Psoas muscle (tissue), 8 donors: ENCODE data around the gene LPP. TPM values are rescaled to one million over a fixed set of nuclear protein-coding genes. Genes with fewer than 3 reads are reported as not detected.

Experiments
- ATAC-seq, 4 donors: fragments of 200-7000 bp; cut with Tn5 transposase; one replicate each; pipeline ENCODE4 v1.9.1; 2020; ENCODE audit warnings: moderate library complexity in 3 of 4, mild to moderate bottlenecking in 2 of 4
- DNase-seq, 2 donors: peaks; one replicate each; pipeline ENCODE4 v3.0.0-alpha.2; 2020
- H3K27ac ChIP-seq: fragments of 200-600 bp; one replicate; pipeline ENCODE4 v1.8.0; 2022
- H3K27me3 ChIP-seq, 3 donors: fragments of 200-600 bp in 1 of 3; one replicate each; pipeline versions ENCODE4 v1.6.1 to v1.8.0; 2013 to 2022; ENCODE audit warnings: low read length in 2 of 3, mild to moderate bottlenecking in 2 of 3, moderate library complexity in 1 of 3; ENCODE audit not compliant: insufficient read depth in 3 of 3
- H3K36me3 ChIP-seq, 2 donors: fragments of 200-600 bp in 1 of 2; one replicate each; pipeline versions ENCODE4 v1.6.1 to v1.8.0; 2013 to 2022; ENCODE audit warnings: low read depth in 1 of 2, mild to moderate bottlenecking in 1 of 2, moderate library complexity in 1 of 2; ENCODE audit not compliant: insufficient read depth in 1 of 2
- H3K4me1 ChIP-seq: fragments of 200-600 bp; one replicate; pipeline ENCODE4 v1.8.0; 2022
- H3K4me3 ChIP-seq: fragments of 200-600 bp; one replicate; pipeline ENCODE4 v1.8.0; 2022; ENCODE audit warnings: mild to moderate bottlenecking
- H3K9me3 ChIP-seq: fragments of 200-600 bp; one replicate; pipeline ENCODE4 v1.8.0; 2022
- CTCF ChIP-seq: fragments of 200-600 bp; IDR thresholded peaks from one replicate; pipeline ENCODE4 v1.8.0; 2022; ENCODE audit warnings: antibody characterized with exemption
- WGBS, 3 donors: extraction: QIAGEN DNeasy Blood & Tissue Kit; methylation state at CpG; one replicate each; pipeline versions ENCODE4 v1.1.6 to v1.1.7; 2013; 5-methylcytosine and 5-hydroxymethylcytosine counted together
- intact Hi-C, 2 donors: fragments of 100-400 bp; cut with DNase I; formaldehyde crosslinking; loops; one replicate each; pipeline versions ENCODE4 v1.11.0 to v1.14.2; 2022
- polyA plus RNA-seq, 3 donors: library from polyadenylated mRNA; stranded (reverse); fragments of 200-250 nt; gene quantifications; one replicate each; pipeline ENCODE4 v1.2.3, GENCODE V29; 2013
- total RNA-seq, 4 donors: library from RNA; stranded (reverse); fragmentation: NEBNext Ultra II Directional in 2 of 4; extraction: Animal tissue kit (Norgen Biotek cat#: 25700) in 2 of 4; gene quantifications; one replicate each; pipeline versions ENCODE4 v1.2.1 to v1.2.4, GENCODE V29; 2021 to 2023
- donor health status: healthy with polysubstance abuse.
- donor health status: DM: no; HTN: no; CAD: no; lungs with moderate emphysema.
- donor health status: Bipolar disorder and iron deficiency.
- donor health status: healthy.
- donor health status: DM: yes; HTN: yes; CAD: no.
- donor health status: DM: no; HTN: no; CAD: no.
- donor health status: DM: no; HTN: no; CAD: no.
- donor health status: DM: yes; HTN: yes; CAD: no.

LPP gene
- total and polyA plus RNA-seq, 7 donors: 2.6 to 80.3 (median 42.8) TPM

- intact Hi-C loops: loop anchor here in 1 of 2 donors (2.0 kb wide), 1 partner anchor 476 kb away; the partner anchor contains the start of gene BCL6
- no peak for TF ChIP-seq CTCF
These were observed 67.2 kb downstream of the LPP start for GRCh38 chr3:188220988-188221818.

GRCh38 chr3:188223936-188224335 is 70.0 kb downstream of the LPP start:
- Histone ChIP-seq H3K9me3 (no peaks in the 10 kb centered on the region), H3K4me1 (peaks cover 58% of the 10 kb centered on the region), H3K27me3 (no peaks in the 10 kb centered on the region), H3K27ac (peak overlapping the region; percentile 87), H3K4me3 (no peak overlapping the region), H3K36me3 (peaks cover 0 to 5% of the 10 kb centered on the region in 2 donors)
- WGBS, 3 donors: 45 to 71% (median 50%) methylated on average over 3 of the region's 3 CpGs
- intact Hi-C loops: no loop called here
- ATAC-seq: no peak
- no peak for DNase-seq
- TF ChIP-seq CTCF: no peak

More at GRCh38 chr3:188220988-188221818, 67.2 kb downstream of the LPP start:
- Histone ChIP-seq H3K9me3 (no peaks in the 10 kb centered on the region), H3K4me1 (peaks cover 63% of the 10 kb centered on the region), H3K27me3 (no peaks in the 10 kb centered on the region), H3K27ac (peak overlapping the region; percentile 87), H3K4me3 (no peak overlapping the region), H3K36me3 (peaks cover 2 to 5% of the 10 kb centered on the region in 2 donors)
- 37 to 58% (median 41%) methylated on average over 11 of the region's 11 CpGs for WGBS, 3 donors
- ATAC-seq (peak; percentile 94 to 98 (median 96)), DNase-seq (peak; percentile 80 to 92)

GRCh38 chr3:188227442-188227841 is 73.5 kb downstream of the LPP start:
- no peak for TF ChIP-seq CTCF

GRCh38 chr3:188229177-188229576 is 75.2 kb downstream of the LPP start:
- 64 to 71% (median 69%) methylated on average over 7 of the region's 7 CpGs for WGBS, 3 donors
- ATAC-seq (no peak), DNase-seq (no peak)
- no peak for TF ChIP-seq CTCF
- intact Hi-C loops: no loop called here
- Histone ChIP-seq H3K9me3 (no peaks in the 10 kb centered on the region), H3K27me3 (no peaks in the 10 kb centered on the region), H3K4me1 (peaks cover 52% of the 10 kb centered on the region), H3K4me3 (no peak overlapping the region), H3K27ac (peak overlapping the region; percentile 85), H3K36me3 (peaks cover 0 to 5% of the 10 kb centered on the region in 2 donors)

More at GRCh38 chr3:188227442-188227841, 73.5 kb downstream of the LPP start:
- H3K36me3 ChIP-seq: peaks cover 0 to 5% of the 10 kb centered on the region in 2 donors
- 58 to 93% (median 84%) methylated on average over 3 of the region's 3 CpGs for WGBS, 3 donors
- ATAC-seq: no peak
- DNase-seq: no peak
- H3K27ac ChIP-seq: no peak overlapping the region
- H3K4me3 ChIP-seq: no peak overlapping the region
- intact Hi-C loops: loop anchor here in 1 of 2 donors (2.0 kb wide), 1 partner anchor 41 kb away; no protein-coding TSS in a partner anchor
- no peaks in the 10 kb centered on the region for H3K27me3 ChIP-seq
- peaks cover 53% of the 10 kb centered on the region for H3K4me1 ChIP-seq
- H3K9me3 ChIP-seq: no peaks in the 10 kb centered on the region
